DMS 273 (cell line): ENCODE results near the gene ADCY7.
"Not testable (repeated sequence)": the region's sequence is repeated elsewhere in the genome, so short reads cannot be mapped to it uniquely, and the experiment has no call there.

ENCODE experiments used
- DNase-seq: peaks from one replicate; lab custom pipeline; 2025; ENCODE audit not compliant: unreplicated experiment; lab: John Stamatoyannopoulos, UW

Gene ADCY7

GRCh38 chr16:50332599-50332998, 66.2 kb downstream of the ADCY7 start:
- no peak for DNase-seq

GRCh38 chr16:50334106-50334975, 68.0 kb downstream of the ADCY7 start:
- DNase-seq = no peak

GRCh38 chr16:50335196-50335958, 69.0 kb downstream of the ADCY7 start:
- DNase-seq = no peak

GRCh38 chr16:50336884-50337283, 70.5 kb downstream of the ADCY7 start:
- no peak for DNase-seq

- DNase-seq = no peak
Measured at GRCh38 chr16:50338371-50339231, 72.2 kb downstream of the ADCY7 start.

- no peak for DNase-seq
Measured at GRCh38 chr16:50340578-50340977, 74.2 kb downstream of the ADCY7 start.

GRCh38 chr16:50343566-50343965, 77.2 kb downstream of the ADCY7 start:
- not testable (repeated sequence) for DNase-seq

- not testable (repeated sequence) for DNase-seq
Measured at GRCh38 chr16:50345210-50345609, 78.9 kb downstream of the ADCY7 start.

GRCh38 chr16:50351116-50351515, 84.8 kb downstream of the ADCY7 start:
- DNase-seq = no peak

- DNase-seq = no peak
Measured at GRCh38 chr16:50351952-50352351, 85.6 kb downstream of the ADCY7 start.

GRCh38 chr16:50354082-50354481, 87.7 kb downstream of the ADCY7 start:
- DNase-seq = no peak

GRCh38 chr16:50354629-50355456, 88.5 kb downstream of the ADCY7 start:
- DNase-seq = peak; percentile 39

- no peak for DNase-seq
Measured at GRCh38 chr16:50359626-50360025, 93.3 kb downstream of the ADCY7 start.

GRCh38 chr16:50360033-50360778, 93.9 kb downstream of the ADCY7 start:
- DNase-seq = peak; percentile 33

- DNase-seq = peak; percentile 88
Measured at GRCh38 chr16:50360779-50361178, 94.4 kb downstream of the ADCY7 start.

- DNase-seq = no peak
Measured at GRCh38 chr16:50363656-50364055, 97.3 kb downstream of the ADCY7 start.

- DNase-seq = no peak
Measured at GRCh38 chr16:50365791-50366575, 99.6 kb downstream of the ADCY7 start.
